GM12801 (cell line): ENCODE results near the gene FAM171A1.
A peak's percentile ranks its signal among the peaks of the same experiment; 100 is the strongest.

Experiments
- TF ChIP-seq, protein P1 (sequence below): IDR thresholded peaks from one replicate; pipeline ENCODE4 v1.5.1; 2011; ENCODE audit warnings: control low read depth; ENCODE audit not compliant: insufficient read length; ENCODE audit errors: extremely low read depth

The FAM171A1 gene

DNA sequence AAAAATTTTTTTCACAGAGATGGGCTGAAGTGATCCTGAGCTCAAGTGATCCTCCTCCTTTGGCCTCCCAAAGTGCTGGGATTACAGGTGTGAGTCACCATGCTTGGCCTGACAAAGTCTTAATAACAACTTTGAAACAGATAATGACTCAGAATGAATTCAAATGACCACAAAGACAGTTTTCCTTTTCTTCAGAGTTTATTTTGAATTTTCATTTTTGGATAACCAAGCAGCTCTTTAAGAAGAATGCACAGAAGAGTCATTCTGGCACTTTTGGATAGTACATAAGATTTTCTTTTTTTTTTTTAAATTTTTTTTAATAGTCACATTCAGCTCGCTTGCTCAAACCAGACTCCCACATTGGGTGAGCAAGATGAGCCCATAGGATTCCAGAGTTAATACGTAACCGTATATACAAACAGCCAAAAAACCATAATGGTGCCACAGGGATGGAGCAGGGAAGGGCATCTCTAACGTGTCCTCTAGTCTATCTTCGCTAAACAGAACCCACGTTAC lies 159.6 kb downstream of the FAM171A1 start:
- TF ChIP-seq, protein P1, sequence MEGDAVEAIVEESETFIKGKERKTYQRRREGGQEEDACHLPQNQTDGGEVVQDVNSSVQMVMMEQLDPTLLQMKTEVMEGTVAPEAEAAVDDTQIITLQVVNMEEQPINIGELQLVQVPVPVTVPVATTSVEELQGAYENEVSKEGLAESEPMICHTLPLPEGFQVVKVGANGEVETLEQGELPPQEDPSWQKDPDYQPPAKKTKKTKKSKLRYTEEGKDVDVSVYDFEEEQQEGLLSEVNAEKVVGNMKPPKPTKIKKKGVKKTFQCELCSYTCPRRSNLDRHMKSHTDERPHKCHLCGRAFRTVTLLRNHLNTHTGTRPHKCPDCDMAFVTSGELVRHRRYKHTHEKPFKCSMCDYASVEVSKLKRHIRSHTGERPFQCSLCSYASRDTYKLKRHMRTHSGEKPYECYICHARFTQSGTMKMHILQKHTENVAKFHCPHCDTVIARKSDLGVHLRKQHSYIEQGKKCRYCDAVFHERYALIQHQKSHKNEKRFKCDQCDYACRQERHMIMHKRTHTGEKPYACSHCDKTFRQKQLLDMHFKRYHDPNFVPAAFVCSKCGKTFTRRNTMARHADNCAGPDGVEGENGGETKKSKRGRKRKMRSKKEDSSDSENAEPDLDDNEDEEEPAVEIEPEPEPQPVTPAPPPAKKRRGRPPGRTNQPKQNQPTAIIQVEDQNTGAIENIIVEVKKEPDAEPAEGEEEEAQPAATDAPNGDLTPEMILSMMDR: no peak

DNA sequence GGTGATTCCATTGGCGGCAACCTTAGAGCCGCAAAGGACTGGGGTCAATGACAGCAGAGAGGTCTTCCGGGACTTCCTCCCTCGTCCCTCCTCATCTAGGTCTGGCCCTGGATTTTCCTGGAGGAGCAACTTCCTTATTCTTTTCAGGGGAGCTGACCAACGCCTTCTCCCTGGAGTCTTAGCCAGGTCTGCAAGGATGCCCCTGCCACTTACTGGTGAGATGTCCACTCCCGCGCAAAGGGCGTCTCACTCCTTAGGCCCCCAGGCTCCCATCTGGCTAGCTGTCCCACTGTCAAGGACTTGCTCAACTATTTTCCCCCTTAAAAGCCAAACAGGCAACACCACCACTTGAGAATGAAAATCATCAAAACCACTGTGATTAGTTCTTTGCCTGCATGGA lies 160.6 kb downstream of the FAM171A1 start:
- TF ChIP-seq, protein P1: no peak

DNA sequence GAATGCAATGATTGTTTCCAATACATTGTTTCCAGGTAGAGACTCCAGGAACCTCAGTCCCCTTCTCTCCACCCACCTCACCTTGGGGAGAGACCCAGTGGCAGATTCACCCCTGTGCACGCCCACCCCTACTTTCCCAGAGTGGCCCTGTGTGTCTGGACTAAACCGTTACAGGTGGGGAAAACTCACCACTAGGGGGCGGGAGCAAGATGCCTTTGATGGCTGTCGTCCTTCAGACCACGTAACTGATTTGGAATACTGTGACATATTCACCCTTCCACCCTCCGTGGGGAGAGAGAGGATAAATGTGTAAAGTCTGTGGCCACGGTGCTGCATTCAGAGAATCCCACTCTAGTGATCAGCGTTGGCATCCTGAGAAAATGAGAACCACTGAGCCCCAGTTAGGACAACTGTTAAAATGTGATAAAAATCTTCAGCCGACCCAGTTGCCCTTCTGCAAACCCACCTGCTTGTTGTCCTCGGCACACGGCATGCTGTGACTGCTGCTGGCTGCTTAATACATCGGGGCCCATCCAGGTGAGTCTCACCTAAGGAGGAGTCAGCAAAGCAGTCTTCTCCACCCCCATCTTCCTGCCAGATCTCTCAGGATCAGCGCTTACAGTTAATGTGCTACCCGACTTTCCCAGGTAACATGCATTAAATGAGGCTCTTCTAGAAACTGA lies 161.1 kb downstream of the FAM171A1 start:
- TF ChIP-seq, protein P1: peak; percentile 8

DNA sequence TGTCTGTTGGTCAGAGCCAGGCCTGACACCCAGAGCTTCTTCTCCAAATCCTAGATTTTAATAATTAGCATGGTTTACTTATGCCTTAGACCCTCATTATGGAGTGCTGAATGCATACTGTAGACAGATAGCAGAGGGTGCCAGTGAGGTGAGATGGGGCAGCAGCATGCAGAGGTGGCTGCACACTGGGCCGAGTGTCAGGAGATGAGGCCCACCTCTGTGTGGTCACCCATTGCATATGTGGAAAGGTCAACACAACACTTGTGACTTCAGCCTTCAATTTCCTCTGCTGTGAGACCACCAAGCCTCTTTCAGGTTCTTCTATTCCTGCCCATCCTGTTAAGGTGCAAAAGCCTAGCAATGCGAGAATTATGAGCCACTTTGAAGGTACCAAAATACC lies 162.9 kb downstream of the FAM171A1 start:
- TF ChIP-seq, protein P1: no peak

DNA sequence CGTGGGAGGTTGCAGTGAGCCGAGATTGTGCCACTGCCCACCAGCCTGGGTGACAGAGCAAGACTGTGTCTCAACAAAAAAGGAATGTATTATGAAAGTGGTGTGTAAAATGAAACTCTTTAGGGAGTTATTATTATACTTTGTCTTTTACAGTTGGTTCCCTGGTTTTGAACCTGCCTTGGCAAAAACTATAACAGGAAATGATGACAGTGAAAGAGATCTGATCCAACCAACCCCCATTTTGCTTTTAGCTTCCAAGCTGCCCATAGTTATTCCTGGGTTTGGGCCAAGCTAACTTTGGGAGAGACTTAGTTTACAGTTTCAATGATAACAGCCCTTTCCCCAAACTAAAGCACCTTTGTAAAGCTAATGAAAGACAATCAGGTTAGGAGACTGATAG lies 168.4 kb downstream of the FAM171A1 start:
- TF ChIP-seq, protein P1: no peak

DNA sequence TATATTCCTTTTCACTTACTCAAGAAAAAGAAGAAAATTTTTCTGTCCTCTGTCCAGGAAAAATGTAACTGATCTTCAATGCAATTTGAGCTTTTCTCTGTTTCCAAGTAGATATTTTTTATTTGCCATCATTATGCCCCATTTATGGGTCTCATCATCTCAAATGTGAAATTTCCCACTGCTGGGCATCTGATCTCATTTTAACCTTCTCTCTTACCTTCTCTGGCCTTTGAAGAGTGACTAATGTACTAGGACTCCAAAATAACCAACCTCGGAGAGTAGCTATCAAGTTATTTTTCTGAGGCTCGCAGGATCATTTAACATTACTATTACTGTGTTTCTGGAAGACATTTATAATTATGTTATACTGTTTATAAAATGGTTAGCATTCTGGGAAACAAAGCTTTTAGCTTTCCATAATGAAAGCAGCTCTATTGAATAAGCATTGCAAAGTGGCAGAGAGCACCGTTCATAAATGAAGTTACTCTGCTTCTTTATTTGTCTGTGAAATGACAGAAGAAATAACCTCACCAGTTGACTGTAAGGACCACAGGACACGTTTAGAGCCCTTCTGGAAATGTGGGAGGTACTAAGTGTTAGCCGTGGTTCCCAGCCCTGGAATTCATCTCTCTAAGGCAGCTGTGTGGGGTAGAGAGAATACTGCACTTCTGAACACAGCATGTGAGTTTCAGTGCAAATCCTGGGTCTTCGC lies 169.3 kb downstream of the FAM171A1 start:
- TF ChIP-seq, protein P1: no peak

DNA sequence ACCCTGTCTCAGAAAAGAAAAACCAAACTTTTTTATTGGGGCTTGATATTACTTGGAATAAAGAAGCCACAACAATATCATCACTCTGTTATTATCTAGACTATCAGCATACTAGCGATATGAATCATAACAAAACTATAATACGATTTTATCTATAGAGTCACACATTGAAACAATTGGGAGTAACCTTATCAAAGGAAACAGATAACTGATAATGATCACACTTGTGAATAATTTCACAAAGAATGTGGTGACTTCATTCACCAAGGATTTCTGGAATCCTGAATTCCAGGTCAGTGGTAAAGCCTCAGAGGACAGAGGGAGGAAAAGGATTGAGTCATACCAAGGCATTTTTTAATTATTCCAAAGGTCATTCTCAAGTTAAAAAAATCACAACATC lies 170.5 kb downstream of the FAM171A1 start:
- TF ChIP-seq, protein P1: no peak
